Measurements from ENCODE around the gene LTBP3.

DNA sequence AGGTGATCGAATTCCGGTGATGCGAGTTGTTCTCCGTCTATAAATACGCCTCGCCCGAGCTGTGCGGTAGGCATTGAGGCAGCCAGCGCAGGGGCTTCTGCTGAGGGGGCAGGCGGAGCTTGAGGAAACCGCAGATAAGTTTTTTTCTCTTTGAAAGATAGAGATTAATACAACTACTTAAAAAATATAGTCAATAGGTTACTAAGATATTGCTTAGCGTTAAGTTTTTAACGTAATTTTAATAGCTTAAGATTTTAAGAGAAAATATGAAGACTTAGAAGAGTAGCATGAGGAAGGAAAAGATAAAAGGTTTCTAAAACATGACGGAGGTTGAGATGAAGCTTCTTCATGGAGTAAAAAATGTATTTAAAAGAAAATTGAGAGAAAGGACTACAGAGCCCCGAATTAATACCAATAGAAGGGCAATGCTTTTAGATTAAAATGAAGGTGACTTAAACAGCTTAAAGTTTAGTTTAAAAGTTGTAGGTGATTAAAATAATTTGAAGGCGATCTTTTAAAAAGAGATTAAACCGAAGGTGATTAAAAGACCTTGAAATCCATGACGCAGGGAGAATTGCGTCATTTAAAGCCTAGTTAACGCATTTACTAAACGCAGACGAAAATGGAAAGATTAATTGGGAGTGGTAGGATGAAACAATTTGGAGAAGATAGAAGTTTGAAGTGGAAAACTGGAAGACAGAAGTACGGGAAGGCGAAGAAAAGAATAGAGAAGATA lies 59.0 kb downstream of the LTBP3 start, which contains the start of gene MALAT1:
- TF ChIP-seq POLR2AphosphoS5 (IDR thresholded peaks at IDR 0.05; ENCODE audit: borderline replicate concordance, low read depth, low read length), result peak; percentile 100
- no peak for TF ChIP-seq EZH2 (IDR thresholded peaks at IDR 0.05)

Measured in SK-N-MC (cell line).